Left lung (tissue), 10 donors: ENCODE results near the gene CACNA2D3. TPM values are rescaled to one million over a fixed set of nuclear protein-coding genes. Genes with fewer than 3 reads are reported as not detected.

Source experiments
- ATAC-seq: fragments of 200-7000 bp; cut with Tn5 transposase; one replicate; pipeline ENCODE4 v1.9.1; 2020; ENCODE audit warnings: moderate library complexity
- DNase-seq, 4 donors: peaks; one replicate each; pipeline ENCODE4 v3.0.0-alpha.2; 2013 to 2020
- H3K27ac ChIP-seq, 2 donors: fragments of 200-600 bp; sonication (generic) in 1 of 2; one replicate each; pipeline versions ENCODE4 v1.5.0 to v1.8.0; 2020 to 2021
- H3K27me3 ChIP-seq, 2 donors: fragments of 200-600 bp; sonication (generic) in 1 of 2; one replicate each; pipeline versions ENCODE4 v1.5.0 to v1.8.0; 2020 to 2021
- H3K36me3 ChIP-seq, 2 donors: fragments of 200-600 bp; sonication (generic) in 1 of 2; one replicate each; pipeline versions ENCODE4 v1.5.0 to v1.8.0; 2020 to 2021
- H3K4me1 ChIP-seq, 2 donors: fragments of 200-600 bp; one replicate each; pipeline ENCODE4 v1.8.0; 2021
- H3K4me3 ChIP-seq, 2 donors: fragments of 200-600 bp; sonication (generic) in 1 of 2; one replicate each; pipeline versions ENCODE4 v1.5.0 to v1.8.0; 2020 to 2021; ENCODE audit warnings: mild to moderate bottlenecking in 1 of 2
- H3K9me3 ChIP-seq, 2 donors: fragments of 200-600 bp; sonication (generic) in 1 of 2; one replicate each; pipeline versions ENCODE4 v1.5.0 to v1.8.0; 2020 to 2021
- CTCF ChIP-seq, 2 donors: fragments of 200-600 bp; sonication (generic) in 1 of 2; IDR thresholded peaks; one replicate each; pipeline versions ENCODE4 v1.5.0 to v1.8.0; 2021; ENCODE audit warnings: antibody characterized with exemption in 2 of 2
- intact Hi-C, 2 donors: fragments of 100-400 bp; cut with DNase I; formaldehyde crosslinking; loops; one replicate each; pipeline versions ENCODE4 v1.11.2 to v1.14.2; 2022
- polyA plus RNA-seq, 6 donors: library from polyadenylated mRNA; unstranded; fragments of 120-200 nt; gene quantifications; one replicate each; pipeline ENCODE4 v1.2.1, GENCODE V29; 2013; ENCODE audit not compliant: insufficient read length in 6 of 6
- total RNA-seq, 2 donors: library from RNA; stranded (reverse); fragmentation: NEBNext Ultra II Directional; extraction: Animal tissue kit (Norgen Biotek cat#: 25700); gene quantifications; one replicate each; pipeline ENCODE4 v1.2.1, GENCODE V29; 2021
- donor health status: DM: no; HTN: yes; CAD: no.
- donor health status: DM: no; HTN: no; CAD: no.

The CACNA2D3 gene
- total and polyA plus RNA-seq, 8 donors = 1.1 to 2.7 (median 1.5) TPM

- Histone ChIP-seq H3K4me1 (no peaks in the 10 kb centered on the region), H3K27ac (no peak overlapping the region), H3K9me3 (no peaks in the 10 kb centered on the region), H3K36me3 (no peaks in the 10 kb centered on the region), H3K27me3 (no peaks in the 10 kb centered on the region), H3K4me3 (no peak overlapping the region)
- intact Hi-C loops = no loop called here
- ATAC-seq = no peak
- TF ChIP-seq CTCF (IDR thresholded peaks at IDR 0.05) = no peak
- no peak for DNase-seq
Measured at GRCh38 chr3:54593653-54594052, 471.3 kb downstream of the CACNA2D3 start.

GRCh38 chr3:54596087-54596486, 473.7 kb downstream of the CACNA2D3 start:
- H3K4me1 ChIP-seq = no peaks in the 10 kb centered on the region
- TF ChIP-seq CTCF (IDR thresholded peaks at IDR 0.05) = no peak
- H3K36me3 ChIP-seq = no peaks in the 10 kb centered on the region
- no peaks in the 10 kb centered on the region for H3K9me3 ChIP-seq
- intact Hi-C loops = no loop called here
- H3K4me3 ChIP-seq = no peak overlapping the region
- ATAC-seq (no peak), DNase-seq (no peak)
- no peak overlapping the region for H3K27ac ChIP-seq
- H3K27me3 ChIP-seq = no peaks in the 10 kb centered on the region

DNA sequence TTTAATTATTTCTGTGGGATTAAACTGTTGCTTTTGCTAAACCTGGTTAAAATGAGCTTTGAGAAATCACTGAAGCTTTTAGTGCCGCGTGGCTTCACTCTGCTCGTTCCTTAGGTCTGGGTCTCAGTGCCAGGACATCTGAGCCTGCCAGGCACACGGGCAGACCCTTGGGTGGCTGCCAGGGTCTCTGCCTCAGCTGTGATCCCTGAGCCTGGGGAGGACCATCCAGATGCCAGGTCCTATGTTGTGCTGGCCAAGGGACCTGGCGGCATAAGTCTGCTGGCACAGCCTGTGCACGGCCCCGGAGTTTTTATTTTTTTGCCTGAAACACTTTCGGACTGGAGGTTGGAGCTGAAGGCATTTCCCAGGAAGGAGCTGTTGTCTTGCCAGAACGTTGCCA, 477.4 kb downstream of the CACNA2D3 start:
- Histone ChIP-seq H3K4me3 (no peak overlapping the region), H3K27me3 (no peaks in the 10 kb centered on the region), H3K36me3 (no peaks in the 10 kb centered on the region), H3K9me3 (no peaks in the 10 kb centered on the region), H3K27ac (no peak overlapping the region), H3K4me1 (no peaks in the 10 kb centered on the region)
- no peak for TF ChIP-seq CTCF (IDR thresholded peaks at IDR 0.05)
- ATAC-seq (no peak), DNase-seq (no peak)
- intact Hi-C loops = no loop called here

- H3K27me3 ChIP-seq = no peaks in the 10 kb centered on the region
- peak in 1 of 4 donors; percentile 7 for DNase-seq
- no peak overlapping the region for H3K27ac ChIP-seq
- ATAC-seq = no peak
- H3K4me1 ChIP-seq = no peaks in the 10 kb centered on the region
- intact Hi-C loops = no loop called here
- H3K4me3 ChIP-seq = no peak overlapping the region
- no peaks in the 10 kb centered on the region for H3K36me3 ChIP-seq
- H3K9me3 ChIP-seq = no peaks in the 10 kb centered on the region
- TF ChIP-seq CTCF (IDR thresholded peaks at IDR 0.05) = no peak
Measured at GRCh38 chr3:54600441-54601204, 478.3 kb downstream of the CACNA2D3 start.

GRCh38 chr3:54604495-54604894, 482.1 kb downstream of the CACNA2D3 start:
- Histone ChIP-seq H3K36me3 (no peaks in the 10 kb centered on the region), H3K9me3 (peaks cover 0 to 3% of the 10 kb centered on the region in 2 donors), H3K27ac (no peak overlapping the region), H3K4me3 (no peak overlapping the region), H3K4me1 (no peaks in the 10 kb centered on the region), H3K27me3 (no peaks in the 10 kb centered on the region)
- ATAC-seq (no peak), DNase-seq (no peak)
- no peak for TF ChIP-seq CTCF (IDR thresholded peaks at IDR 0.05)
- intact Hi-C loops = no loop called here
